ENCODE data around the gene RNPEP.
"Not testable (repeated sequence)": the region's sequence is repeated elsewhere in the genome, so short reads cannot be mapped to it uniquely, and the experiment has no call there.

Gene RNPEP

GRCh38 chr1:201982623-201983379 is at the start of gene RNPEP:
Gene RNPEP (plus strand): TSS chr1:201982648. CDS start chr1:201982667, 19 bp downstream.
- Histone ChIP-seq H3K36me3 (ENCODE audit: insufficient read depth, low read length) (no peaks in the 10 kb centered on the region), H3K9ac (ENCODE audit: insufficient read length) (peak within 1 kb of the TSS; percentile 70), H3K9me3 (ENCODE audit: low read depth, low read length) (no peaks in the 10 kb centered on the region), H3K4me3 (peak within 1 kb of the TSS; percentile 89), H3K27ac (no peak within 1 kb of the TSS)
- TF ChIP-seq EZH2 (IDR thresholded peaks at IDR 0.05) (no peak), POLR2AphosphoS5 (IDR thresholded peaks at IDR 0.05; ENCODE audit: borderline replicate concordance, low read depth, low read length) (peak; percentile 15; the same call in 1 of the 2 replicates)
- DNase-seq (ENCODE audit: low read depth, low spot score), result no peak

DNA sequence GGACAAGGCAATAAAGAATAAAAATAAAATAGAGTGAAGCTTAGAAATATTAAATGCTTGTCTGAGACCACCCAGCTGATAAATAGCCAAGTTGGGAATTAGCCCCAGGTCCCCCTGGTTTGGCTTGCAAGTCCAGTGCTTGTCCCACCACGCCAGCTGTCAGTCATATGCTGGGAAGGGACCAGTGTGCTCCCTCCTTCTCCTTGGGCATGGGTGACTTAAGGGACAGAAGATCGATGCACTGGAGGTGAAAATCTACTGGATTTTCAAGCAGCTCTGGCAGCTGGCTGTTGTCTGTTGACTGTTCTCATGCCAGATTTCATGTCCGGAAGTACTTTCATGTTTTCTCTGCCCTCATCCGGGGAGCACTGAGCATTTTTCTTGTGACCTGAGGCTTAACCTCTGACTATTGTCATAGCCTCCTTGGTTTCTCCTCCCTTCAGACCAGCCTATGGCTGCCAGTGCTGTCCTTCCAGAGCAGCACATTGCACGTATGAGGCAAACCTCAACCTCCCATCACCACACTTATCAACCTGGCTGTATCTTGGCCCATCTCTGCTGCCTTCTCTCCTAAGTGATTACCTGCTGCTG is 48.5 kb upstream of the RNPEP start:
- no peak for TF ChIP-seq FOXP2 (optimal IDR thresholded peaks at IDR 0.05; ENCODE audit: control extremely low read depth, extremely low read length, insufficient read depth)
- no peak for TF ChIP-seq EZH2 (IDR thresholded peaks at IDR 0.05)
- TF ChIP-seq POLR2AphosphoS5 (IDR thresholded peaks at IDR 0.05; ENCODE audit: borderline replicate concordance, low read depth, low read length), result no peak
- H3K27ac ChIP-seq, result no peak overlapping the region
- no peaks in the 10 kb centered on the region for H3K9me3 ChIP-seq (ENCODE audit: low read depth, low read length)
- H3K36me3 ChIP-seq (ENCODE audit: insufficient read depth, low read length), result no peaks in the 10 kb centered on the region
- no peak for DNase-seq (ENCODE audit: low read depth, low spot score)
- H3K9ac ChIP-seq (ENCODE audit: insufficient read length), result no peak overlapping the region
- H3K4me3 ChIP-seq, result no peak overlapping the region

GRCh38 chr1:201937624-201938213 is 44.7 kb upstream of the RNPEP start:
- TF ChIP-seq POLR2AphosphoS5 (IDR thresholded peaks at IDR 0.05; ENCODE audit: borderline replicate concordance, low read depth, low read length) (no peak), EZH2 (IDR thresholded peaks at IDR 0.05) (no peak), FOXP2 (optimal IDR thresholded peaks at IDR 0.05; ENCODE audit: control extremely low read depth, extremely low read length, insufficient read depth) (no peak)
- Histone ChIP-seq H3K36me3 (ENCODE audit: insufficient read depth, low read length) (no peaks in the 10 kb centered on the region), H3K27ac (no peak overlapping the region), H3K9ac (ENCODE audit: insufficient read length) (no peak overlapping the region), H3K4me3 (no peak overlapping the region), H3K9me3 (ENCODE audit: low read depth, low read length) (no peaks in the 10 kb centered on the region)
- no peak for DNase-seq (ENCODE audit: low read depth, low spot score)

- no peak for DNase-seq (ENCODE audit: low read depth, low spot score)
- no peaks in the 10 kb centered on the region for H3K9me3 ChIP-seq (ENCODE audit: low read depth, low read length)
- H3K36me3 ChIP-seq (ENCODE audit: insufficient read depth, low read length), result no peaks in the 10 kb centered on the region
- no peak overlapping the region for H3K27ac ChIP-seq
- no peak overlapping the region for H3K9ac ChIP-seq (ENCODE audit: insufficient read length)
- no peak overlapping the region for H3K4me3 ChIP-seq
- TF ChIP-seq POLR2AphosphoS5 (IDR thresholded peaks at IDR 0.05; ENCODE audit: borderline replicate concordance, low read depth, low read length), result no peak
- TF ChIP-seq EZH2 (IDR thresholded peaks at IDR 0.05), result no peak
- TF ChIP-seq FOXP2 (optimal IDR thresholded peaks at IDR 0.05; ENCODE audit: control extremely low read depth, extremely low read length, insufficient read depth), result no peak
Observed at GRCh38 chr1:201938440-201939035, 43.9 kb upstream of the RNPEP start.

DNA sequence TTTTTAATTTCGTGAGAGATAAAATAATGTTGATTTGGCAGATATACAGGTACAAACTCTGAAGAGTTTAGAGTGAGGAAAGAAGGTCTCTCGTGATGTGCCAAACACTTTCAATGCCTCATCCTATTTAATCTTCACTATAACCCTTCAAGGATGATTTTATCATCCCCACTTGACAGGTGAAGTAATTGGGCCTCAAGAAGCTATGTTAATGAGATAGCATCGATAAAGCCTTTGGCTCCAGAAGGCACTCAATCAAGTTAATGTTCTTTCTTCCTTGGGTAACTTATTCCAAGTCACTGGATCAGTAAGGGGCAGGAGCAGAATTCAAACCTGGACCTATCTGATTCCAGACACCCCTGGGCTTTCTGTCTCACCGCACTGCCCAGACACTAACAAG is 43.3 kb upstream of the RNPEP start:
- no peak overlapping the region for H3K27ac ChIP-seq
- no peaks in the 10 kb centered on the region for H3K9me3 ChIP-seq (ENCODE audit: low read depth, low read length)

GRCh38 chr1:201939574-201939973 is 42.9 kb upstream of the RNPEP start:
- H3K9me3 ChIP-seq (ENCODE audit: low read depth, low read length), result no peaks in the 10 kb centered on the region
- no peak overlapping the region for H3K9ac ChIP-seq (ENCODE audit: insufficient read length)
- no peak overlapping the region for H3K27ac ChIP-seq
- no peak for DNase-seq (ENCODE audit: low read depth, low spot score)
- no peak for TF ChIP-seq EZH2 (IDR thresholded peaks at IDR 0.05)
- TF ChIP-seq POLR2AphosphoS5 (IDR thresholded peaks at IDR 0.05; ENCODE audit: borderline replicate concordance, low read depth, low read length), result no peak
- no peak overlapping the region for H3K4me3 ChIP-seq
- H3K36me3 ChIP-seq (ENCODE audit: insufficient read depth, low read length), result no peaks in the 10 kb centered on the region

More for the DNA sequence above, 43.3 kb upstream of the RNPEP start:
- no peaks in the 10 kb centered on the region for H3K36me3 ChIP-seq (ENCODE audit: insufficient read depth, low read length)
- no peak overlapping the region for H3K9ac ChIP-seq (ENCODE audit: insufficient read length)
- TF ChIP-seq FOXP2 (optimal IDR thresholded peaks at IDR 0.05; ENCODE audit: control extremely low read depth, extremely low read length, insufficient read depth), result no peak
- TF ChIP-seq EZH2 (IDR thresholded peaks at IDR 0.05), result no peak
- TF ChIP-seq POLR2AphosphoS5 (IDR thresholded peaks at IDR 0.05; ENCODE audit: borderline replicate concordance, low read depth, low read length), result no peak
- DNase-seq (ENCODE audit: low read depth, low spot score), result no peak
- no peak overlapping the region for H3K4me3 ChIP-seq

- DNase-seq (ENCODE audit: low read depth, low spot score), result not testable (repeated sequence)
Observed at GRCh38 chr1:201940316-201940715, 42.1 kb upstream of the RNPEP start.

GRCh38 chr1:201941420-201942128 is 40.9 kb upstream of the RNPEP start:
- Histone ChIP-seq H3K4me3 (no peak overlapping the region), H3K36me3 (ENCODE audit: insufficient read depth, low read length) (no peaks in the 10 kb centered on the region), H3K27ac (no peak overlapping the region), H3K9ac (ENCODE audit: insufficient read length) (no peak overlapping the region), H3K9me3 (ENCODE audit: low read depth, low read length) (no peaks in the 10 kb centered on the region)
- DNase-seq (ENCODE audit: low read depth, low spot score), result no peak
- no peak for TF ChIP-seq FOXP2 (optimal IDR thresholded peaks at IDR 0.05; ENCODE audit: control extremely low read depth, extremely low read length, insufficient read depth)

More at GRCh38 chr1:201940316-201940715, 42.1 kb upstream of the RNPEP start:
- not testable (repeated sequence) for H3K27ac ChIP-seq; H3K9me3 ChIP-seq (ENCODE audit: low read depth, low read length); H3K9ac ChIP-seq (ENCODE audit: insufficient read length); H3K36me3 ChIP-seq (ENCODE audit: insufficient read depth, low read length); H3K4me3 ChIP-seq
